ENCODE results near the gene TGFBRAP1.

Gene TGFBRAP1

GRCh38 chr2:105329561-105330495, at the start of gene TGFBRAP1:
Gene TGFBRAP1 (minus strand): TSS chr2:105329735. CDS start chr2:105308301, 21,434 bp downstream.
- peak; percentile 68 for DNase-seq

DNA sequence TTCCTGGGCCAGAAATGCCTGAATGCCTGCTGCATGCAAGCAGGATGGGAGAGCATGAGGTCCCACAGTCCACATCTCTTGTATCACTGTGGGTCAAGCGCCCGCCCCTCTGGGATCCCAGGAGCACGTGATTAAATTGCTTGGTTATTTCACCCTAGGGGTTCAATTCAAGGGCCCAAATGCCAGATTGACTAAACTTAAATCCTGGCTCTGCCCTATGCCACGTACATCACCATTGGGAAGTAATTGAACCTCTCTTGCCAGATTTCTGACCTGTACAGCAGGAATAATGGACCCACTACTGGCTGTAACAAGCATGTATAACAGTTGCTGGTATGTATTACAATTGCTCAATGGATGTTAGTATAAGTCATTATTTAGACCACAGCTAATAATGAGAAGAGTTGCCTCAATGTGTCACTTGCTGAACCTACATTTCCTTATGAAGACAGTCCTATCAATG, 49.4 kb upstream of the TGFBRAP1 start:
- DNase-seq: no peak

- no peak for DNase-seq
Observed at GRCh38 chr2:105378276-105378840, 48.8 kb upstream of the TGFBRAP1 start.

DNA sequence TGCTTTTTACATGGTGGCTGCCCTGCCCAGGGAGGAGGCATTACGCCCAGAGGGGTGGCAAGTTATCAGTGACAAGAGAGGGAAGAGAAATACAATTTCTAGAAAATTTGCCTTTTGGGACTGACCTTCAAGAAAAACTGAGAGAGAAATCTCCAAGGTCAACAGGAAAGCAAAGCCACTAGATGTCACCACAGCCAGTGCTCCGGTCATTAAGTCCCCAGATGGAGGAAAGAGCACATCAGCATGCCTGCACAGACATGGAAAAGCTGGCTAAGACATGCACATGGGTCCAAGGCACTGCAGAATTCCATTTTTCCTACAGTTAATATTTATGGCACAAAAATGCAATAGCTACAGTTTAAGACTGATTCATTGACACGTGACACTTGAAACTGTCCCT, 48.3 kb upstream of the TGFBRAP1 start:
- DNase-seq: no peak

DNA sequence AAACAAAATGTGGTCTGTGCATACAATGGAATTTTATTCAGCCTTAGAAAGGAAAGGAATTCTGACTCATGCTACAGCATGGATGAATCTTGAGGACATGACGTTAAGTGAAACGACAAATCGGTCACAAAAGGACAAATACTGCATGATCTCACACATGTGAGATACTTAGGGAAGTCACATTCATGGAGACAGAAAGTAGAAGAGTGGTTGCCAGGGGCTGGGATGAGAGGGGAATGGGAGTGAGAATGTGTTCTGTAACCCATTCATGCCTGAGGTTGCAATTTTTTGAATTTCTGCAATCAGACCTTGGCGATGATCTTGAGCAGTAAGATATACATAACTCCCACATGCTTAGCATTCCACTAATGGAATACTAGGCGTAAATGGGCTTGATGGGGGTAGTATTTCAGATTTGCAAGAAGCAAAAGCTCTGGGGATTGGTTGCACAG, 47.3 kb upstream of the TGFBRAP1 start:
- DNase-seq: no peak

GRCh38 chr2:105376010-105376409, 46.5 kb upstream of the TGFBRAP1 start:
- no peak for DNase-seq

GRCh38 chr2:105375001-105375561, 45.5 kb upstream of the TGFBRAP1 start:
- no peak for DNase-seq

- peak; percentile 17 for DNase-seq
Observed at GRCh38 chr2:105373895-105374401, 44.4 kb upstream of the TGFBRAP1 start.

DNA sequence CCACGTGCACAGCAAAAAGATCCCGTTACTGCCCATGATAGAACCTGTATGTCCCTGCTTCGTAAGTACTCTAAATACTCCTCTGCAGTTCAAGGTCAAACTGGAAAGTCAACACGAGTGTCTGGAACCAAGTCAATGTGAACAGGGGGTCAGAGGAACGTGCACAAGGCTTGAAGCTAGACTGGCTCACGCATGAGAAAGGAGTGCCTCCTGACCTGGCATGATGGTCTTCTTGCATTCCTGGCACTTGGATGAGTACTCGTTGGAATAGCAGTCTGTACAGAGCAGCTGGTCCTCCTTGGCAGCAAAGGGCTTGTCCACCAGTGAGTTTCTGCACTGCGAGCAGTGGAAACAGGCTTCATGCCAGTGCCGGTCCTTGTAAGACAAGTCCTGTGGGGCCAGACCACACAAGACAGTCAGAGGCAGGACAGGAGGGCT, 43.8 kb upstream of the TGFBRAP1 start:
- DNase-seq: no peak

DNA sequence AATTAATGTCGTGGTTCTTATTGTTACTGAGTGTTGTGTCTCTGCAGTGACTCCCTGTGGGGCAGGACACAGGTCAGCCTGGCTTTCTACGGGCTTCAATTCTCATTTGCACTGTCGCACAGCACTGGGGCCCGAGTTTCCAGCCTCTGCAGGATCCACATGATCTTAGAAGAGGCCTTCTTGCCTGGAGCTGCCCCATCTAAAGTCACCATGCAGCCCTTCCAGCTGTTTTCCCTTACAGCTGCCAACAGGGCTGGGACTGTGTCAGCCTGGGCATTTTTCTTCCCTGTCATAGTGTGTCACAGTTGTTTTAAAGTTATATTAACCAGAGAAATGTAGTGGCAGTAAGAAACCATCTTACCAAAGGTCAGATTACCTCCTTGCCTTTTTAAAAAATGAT, 42.3 kb upstream of the TGFBRAP1 start:
- no peak for DNase-seq

GRCh38 chr2:105371156-105371555, 41.6 kb upstream of the TGFBRAP1 start:
- no peak for DNase-seq

DNA sequence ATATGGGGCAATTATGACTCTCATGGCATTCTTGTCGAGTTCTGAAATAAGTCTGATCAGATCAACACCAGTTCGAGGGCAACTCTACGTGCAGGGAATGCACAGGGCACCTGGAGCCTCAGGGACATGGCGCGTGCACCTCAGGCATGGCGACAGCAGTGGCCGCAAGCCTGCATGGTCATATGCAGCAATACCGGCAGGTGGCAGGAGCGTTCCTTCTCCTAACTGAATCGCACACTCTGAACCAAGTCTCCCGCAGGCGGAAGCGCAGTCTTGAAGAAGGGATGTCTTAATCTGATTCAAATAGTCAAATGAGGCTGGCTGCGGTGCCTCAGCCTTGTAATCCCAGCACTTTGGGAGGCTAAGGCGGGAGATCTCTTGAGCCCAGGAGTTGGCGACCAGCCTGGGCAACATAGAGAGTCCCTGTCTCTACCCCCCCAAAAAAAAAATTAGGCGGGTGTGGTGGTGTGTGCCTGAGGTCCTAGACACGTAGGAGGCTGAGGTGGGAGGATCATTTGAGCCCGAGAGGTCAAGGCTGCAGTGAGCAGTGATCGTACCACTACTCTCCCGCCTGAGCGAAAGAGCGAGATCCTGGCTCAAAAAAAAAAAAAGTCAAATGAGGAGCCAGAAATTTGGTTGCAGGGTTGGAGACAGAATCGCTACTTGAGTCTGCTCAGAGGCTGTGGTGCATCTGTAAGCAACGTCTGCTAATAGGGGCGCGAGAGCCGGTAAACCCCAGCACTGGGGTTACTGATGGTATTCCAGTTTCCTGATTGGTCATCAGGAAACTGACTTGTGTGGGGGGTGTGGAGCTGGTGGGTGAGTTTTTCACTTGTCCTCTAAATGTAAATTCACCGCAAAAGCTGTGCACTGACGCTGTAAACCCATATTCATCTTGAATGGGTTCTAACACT, 40.5 kb upstream of the TGFBRAP1 start:
- peak; percentile 90 for DNase-seq

DNA sequence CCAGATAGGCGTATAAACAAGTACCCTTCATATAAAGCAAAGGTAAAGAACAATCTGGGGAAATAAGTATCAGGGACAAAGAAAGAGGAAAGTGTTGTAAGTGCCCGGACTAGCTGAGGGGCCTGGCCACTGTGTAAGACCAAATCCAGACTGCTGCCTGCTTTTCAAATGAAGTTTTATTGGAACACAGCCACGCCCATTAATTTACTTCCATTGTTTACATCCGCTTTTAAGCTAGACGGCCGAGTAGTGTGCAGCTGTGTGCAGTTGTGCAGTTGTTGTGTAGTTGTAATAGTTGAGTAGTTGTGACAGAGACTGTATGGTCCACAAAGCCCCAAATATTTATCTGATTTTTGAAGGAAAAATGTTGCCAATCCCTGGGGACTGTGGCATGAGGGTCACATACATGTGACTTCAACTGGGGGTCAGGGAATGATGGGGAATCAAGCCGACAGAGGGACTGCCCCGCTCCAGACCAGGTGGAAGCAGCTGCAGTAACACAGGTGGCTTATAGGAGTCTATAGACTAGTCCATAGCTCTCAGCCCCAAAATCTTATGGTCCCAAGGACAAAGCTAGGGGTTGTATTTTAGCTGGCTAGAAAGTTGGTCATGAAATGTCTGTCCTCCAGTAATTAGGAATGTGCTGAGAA, 39.3 kb upstream of the TGFBRAP1 start:
- DNase-seq: no peak

DNA sequence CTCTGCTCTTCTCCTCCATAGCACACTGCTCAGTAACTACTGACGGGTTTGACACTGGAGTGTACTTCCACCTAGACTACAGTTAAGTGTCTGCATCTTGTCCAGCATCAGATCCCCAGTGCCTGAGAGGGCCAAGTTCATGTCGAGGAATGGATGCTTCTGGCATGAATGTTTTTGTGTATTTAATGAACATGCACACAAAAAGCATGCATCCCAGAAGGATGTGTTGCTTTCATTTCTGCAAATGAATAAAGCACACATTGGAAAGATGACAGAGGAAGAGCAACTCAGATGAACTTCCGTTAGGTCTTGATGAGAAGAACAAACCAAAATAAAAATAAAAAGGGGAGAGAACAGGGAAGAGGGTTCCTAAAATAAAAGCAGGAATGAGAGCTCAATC, 35.7 kb upstream of the TGFBRAP1 start:
- DNase-seq: no peak

DNA sequence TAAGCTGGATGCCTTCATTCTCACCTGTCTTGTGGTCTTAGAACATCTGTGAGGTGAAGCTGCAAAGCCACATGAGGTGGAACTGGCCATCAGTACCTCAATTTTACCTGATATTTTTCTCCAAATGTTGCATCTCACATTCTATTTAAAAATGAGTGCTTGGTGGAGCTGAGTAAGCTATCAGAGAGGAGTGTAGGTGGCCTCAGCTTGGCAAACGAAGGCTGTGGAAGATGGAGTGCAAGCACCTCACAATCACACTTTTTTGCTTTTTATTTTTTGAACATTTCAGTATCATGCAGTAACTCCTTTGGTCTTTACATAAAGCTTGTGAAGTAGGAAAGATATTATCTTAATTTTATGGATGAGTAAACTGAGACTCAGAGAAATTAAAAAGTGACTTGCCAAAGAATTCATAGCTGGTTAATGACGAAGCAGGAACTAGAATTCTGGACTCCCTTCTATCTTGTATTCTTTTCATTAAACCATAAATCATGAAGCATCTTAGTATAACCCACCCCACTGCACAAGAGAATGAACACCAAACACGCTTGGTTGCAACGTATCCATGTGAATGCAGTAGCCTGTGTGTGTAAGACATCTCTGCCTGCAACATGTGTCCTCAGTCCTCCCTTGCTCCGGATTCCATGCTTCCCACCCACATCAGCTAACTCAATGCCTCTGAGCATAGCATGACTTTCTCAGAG, 35.1 kb upstream of the TGFBRAP1 start:
- DNase-seq: no peak

- peak; percentile 16 for DNase-seq
Observed at GRCh38 chr2:105362862-105363591, 33.5 kb upstream of the TGFBRAP1 start.

GRCh38 chr2:105361102-105361889, 31.8 kb upstream of the TGFBRAP1 start:
- DNase-seq: peak; percentile 68

DNA sequence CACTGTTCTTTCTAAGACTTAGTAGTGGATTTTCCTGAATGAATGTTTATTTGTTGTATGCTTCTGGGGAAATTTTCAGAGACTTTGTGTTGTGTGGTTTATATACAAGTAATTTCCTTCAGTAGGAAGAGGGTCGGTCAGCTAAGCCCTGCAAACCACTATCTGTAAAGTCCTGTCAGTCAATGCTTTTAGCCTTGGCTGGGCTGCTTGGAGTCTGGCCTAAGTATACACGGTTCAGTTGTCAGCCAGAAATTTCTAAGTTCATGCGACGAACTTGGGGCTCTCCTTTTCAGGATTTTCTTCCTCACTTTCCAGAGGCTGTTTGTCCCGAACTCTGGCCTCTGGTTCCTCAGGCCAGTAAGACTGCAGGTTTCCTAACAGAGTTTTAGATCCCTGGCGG, 29.1 kb upstream of the TGFBRAP1 start:
- DNase-seq: no peak

DNA sequence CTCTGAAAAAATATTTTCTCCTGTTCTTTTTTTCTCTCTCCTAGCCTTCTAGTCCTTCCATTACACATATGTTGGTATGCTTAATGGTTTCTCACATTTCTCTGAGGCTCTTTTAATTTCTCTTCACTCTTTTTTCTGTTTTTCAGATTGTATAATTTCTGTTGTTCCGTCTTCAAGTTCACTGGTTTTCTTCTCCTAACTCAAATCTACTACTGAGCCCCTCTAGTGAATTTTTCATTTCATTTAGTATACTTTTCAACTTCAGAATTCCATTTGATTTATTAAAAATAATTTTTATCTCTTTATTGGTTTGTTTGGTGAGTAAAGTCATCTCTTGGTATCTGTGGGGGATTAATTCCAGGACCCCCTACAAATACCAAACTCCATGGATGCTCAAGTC, 27.6 kb upstream of the TGFBRAP1 start:
- no peak for DNase-seq

Measured in CD4-positive, alpha-beta T cell treated with Interleukin-6 for 4 hours (primary cell).